ENCODE results near the gene FAM89B.

FAM89B gene

DNA sequence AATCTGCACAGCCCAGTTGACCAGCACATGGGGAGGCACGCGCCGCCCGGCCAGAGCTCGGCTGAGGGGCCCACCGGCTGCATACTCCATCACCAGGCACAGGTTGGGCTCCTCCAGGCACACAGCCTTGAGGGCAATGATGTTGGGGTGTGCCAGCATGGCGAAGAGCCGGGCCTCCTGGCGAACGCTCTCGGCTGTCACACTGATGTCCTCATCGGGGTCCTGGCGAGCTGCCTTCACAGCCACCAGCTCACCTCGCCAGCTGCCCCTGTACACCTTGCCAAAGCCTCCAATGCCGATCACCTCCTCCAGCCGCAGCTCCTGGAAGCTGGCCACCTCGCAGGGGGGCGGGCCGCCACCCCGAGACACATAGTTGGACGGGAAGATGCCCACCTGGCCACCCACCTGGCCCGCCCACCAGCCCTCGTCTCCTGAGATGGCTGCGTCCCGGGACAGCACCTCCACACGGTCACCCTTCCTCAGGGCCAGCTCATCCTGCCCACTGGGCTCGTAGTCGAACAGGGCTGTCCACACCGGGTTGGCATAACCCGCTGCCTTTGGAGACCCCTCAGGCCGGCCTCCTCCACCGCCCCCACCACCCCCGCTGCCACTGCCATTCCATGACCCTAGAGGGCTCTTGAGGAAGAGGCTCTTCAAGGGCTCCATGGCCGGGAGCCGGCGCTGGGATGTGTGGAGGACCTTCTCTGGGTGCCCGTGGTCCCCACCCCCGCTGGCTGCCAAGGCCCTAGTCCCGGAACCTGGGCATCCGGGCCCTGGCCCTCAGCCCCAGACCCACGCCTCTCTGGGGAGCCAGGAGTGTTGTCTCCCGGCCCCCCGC, 41.0 kb downstream of the FAM89B start:
- DNase-seq: no peak

DNA sequence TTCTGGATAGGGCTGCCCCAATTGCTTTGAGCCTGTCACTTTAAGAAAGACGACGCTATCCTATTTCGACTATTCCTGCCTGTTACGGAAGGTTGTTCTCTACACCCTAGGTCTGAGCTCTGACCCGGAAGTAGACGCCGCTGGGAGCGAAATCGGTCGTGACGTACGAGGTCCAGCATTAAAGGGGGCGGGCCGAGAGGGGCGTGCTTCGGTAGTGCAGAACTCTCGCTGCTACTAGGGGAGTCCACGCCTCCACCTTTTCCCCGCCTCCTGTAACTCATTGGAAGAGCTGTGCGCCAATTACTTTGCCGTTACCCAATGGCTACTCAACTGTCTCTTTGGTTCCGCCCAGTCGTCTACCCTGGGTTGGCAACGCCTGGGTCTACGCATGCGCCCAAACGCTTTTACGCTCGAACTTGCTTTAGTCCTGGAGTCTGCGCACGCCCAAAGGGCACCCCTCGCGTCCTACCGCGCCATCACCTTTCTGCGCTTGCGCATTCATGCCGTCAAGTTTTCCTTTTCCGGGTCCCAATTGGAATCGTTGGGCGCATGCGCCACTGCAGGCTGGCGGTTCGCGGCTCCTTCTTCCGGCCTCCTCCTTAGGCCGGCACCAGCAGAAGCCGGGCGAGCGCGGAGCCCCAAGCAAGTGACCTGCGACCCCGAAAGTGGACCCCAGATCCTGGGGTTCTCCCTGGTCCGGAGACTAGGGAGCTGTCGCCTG, 43.1 kb downstream of the FAM89B start, which contains the start of gene PCNX3:
TSS of gene PCNX3 (plus strand) at position 548 of the 721 bp plus-strand sequence. CDS start 536 bp downstream, outside the sequence.
- DNase-seq: peak; percentile 100

DNA sequence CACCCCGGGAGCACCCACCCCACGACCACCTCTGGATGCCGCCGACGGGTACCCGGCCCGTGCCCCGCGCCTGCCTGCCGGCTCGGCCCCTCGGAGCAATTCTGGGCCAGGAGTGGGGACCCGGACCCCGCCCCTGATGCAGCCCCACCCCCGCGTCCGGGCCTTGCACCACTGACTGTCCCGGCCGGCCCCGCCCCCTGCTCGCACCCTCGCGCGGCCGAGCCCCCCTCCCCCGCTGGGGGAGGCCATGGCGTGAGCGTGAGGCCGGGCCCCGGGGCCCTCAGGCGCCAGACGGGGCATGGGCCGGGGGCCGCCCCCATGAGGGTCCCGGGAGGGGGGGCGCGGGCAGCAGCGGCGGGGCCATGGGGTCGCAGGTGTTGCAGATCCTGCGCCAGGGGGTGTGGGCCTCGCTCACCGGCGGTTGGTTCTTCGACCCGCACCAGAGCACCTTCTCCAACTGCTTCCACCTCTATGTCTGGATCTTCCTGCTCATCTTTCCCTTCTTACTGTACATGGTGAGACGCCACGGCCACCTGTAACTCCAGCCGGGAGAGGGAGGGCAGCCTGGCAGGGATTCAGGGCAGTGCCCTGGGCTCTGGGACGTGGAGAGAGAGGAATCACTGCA, 43.7 kb downstream of the FAM89B start:
- DNase-seq: no peak

DNA sequence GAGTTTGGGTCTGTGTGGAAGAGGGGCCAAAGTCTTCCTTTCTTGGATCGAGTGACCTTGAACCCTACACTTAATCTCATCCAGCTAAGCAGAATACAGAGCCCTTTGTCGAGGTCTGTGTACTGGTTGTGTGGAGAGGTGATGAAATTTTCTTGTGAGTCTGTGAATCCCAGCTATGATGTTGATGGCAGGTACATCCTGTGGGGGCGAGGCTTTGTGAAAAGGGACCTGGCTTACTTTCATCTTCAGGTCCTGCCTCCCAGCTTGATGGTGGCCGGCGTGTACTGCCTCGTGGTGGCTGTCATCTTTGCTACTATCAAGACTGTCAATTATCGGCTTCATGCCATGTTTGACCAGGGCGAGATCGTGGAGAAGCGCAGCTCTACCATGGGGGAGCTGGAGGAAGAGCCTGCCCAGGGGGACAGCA, 44.2 kb downstream of the FAM89B start:
- DNase-seq: no peak

DNA sequence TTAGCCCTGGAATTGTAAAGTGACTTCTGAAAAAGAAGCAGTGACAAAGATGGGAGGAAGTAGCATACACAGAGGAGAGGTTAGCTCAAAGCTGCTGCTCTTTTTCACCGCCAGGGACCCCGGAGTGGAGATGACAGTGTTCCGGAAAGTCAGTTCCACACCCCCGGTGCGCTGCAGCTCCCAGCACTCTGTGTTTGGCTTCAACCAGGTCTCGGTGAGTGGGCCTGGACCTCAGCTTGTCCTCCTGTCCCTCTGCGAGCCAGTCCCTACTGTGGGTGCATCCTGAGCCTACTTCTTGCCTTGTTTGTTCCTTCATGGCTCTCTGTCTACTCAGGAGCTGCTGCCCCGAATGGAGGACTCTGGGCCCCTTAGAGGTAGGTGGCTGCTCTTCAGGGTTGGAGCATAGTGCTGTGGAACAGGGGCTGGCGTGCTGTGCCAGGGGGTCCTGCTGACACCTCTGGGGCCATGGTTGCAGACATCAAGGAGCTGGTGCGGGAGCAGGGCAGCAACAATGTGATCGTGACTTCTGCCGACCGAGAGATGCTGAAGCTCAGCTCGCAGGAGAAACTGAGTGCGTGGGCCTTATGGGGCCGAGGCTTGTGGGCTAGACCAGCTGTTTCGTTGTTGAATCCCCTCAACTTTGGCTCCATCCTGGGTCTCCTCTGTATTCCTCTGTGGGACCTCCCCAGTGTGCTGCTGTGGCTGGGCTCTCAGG, 45.0 kb downstream of the FAM89B start:
- no peak for DNase-seq

DNA sequence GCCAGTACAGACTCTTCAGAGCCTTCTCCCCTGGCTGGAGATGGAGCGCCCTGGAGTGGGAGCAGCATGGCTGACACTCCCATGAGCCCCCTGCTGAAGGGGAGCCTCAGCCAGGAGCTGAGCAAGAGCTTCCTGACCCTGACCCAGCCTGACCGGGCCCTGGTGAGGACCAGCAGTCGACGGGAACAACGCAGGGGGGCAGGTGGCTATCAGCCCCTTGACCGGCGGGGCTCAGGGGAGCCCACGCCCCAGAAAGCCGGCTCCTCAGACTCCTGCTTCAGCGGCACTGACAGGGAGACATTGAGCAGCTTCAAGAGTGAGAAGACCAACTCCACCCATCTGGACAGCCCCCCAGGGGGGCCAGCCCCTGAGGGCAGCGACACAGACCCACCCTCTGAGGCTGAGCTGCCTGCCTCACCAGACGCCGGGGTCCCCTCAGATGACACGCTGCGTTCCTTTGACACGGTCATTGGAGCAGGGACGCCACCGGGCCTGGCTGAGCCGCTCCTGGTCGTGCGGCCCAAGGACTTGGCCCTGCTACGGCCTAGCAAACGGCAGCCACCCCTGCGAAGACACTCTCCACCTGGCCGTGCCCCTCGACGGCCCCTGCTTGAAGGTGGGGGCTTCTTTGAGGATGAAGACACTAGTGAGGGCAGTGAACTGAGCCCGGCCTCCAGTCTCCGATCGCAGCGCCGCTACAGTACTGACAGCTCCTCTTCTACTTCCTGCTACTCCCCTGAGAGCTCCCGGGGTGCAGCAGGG, 45.8 kb downstream of the FAM89B start:
- no peak for DNase-seq

DNA sequence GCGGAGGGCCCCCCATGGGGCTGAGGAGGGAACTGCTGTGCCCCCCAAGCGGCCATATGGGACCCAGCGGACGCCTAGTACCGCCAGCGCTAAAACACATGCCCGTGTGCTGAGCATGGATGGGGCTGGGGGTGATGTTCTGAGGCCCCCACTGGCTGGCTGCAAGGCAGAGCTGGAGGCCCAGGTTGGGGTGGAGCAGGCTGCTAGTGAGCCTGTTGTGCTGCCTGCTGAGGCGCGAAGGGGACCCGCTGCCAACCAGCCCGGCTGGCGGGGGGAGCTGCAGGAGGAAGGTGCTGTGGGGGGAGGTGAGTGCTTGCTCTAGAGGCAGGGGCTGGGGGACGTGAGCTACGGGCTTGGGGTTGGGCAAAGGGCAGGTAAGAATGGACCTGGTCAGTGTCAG, 46.4 kb downstream of the FAM89B start:
- no peak for DNase-seq

DNA sequence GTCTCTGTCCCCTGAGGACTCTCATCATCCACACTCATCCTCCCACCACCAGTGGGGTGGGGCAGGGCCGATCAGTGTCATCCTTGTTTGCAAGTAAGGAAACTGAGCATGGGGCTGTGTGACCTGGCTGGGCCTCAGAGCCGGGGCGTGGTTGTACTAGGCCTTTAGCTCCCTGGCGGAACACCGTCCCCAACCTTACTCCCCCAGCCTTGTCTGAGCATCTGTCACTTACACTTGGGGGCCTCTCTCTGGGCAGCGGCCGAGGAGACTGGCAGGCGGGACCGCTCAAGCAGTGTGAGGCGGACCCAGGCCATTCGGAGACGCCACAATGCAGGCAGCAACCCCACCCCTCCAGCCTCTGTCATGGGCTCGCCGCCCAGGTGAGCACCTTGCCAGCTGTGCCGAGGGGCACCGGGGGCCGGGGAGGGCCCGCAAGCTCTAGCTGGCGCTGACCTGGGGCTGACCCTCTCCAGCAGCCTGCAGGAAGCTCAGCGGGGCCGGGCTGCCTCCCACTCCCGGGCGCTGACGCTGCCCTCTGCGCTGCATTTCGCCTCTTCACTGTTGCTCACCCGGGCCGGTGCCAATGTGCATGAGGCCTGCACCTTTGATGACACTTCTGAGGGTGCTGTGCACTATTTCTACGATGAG, 47.1 kb downstream of the FAM89B start:
- DNase-seq: no peak

DNA sequence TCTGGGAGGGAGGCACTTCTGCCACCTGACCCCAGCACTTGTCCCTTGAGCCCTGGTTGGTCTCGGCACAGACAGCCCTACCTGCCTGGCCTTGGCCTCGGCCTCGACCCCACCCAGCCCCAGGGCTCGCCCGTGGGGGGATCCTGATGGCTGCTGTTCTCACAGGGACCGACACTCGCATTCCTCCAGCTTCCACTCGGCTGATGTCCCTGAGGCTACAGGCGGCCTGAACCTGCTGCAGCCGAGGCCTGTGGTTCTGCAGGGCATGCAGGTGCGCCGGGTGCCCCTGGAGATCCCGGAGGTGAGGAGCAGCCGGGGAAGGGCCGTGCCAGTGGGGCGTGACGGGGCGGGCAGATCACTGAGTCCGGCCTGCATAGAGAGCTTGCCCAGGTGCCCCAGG, 48.3 kb downstream of the FAM89B start:
- no peak for DNase-seq

DNA sequence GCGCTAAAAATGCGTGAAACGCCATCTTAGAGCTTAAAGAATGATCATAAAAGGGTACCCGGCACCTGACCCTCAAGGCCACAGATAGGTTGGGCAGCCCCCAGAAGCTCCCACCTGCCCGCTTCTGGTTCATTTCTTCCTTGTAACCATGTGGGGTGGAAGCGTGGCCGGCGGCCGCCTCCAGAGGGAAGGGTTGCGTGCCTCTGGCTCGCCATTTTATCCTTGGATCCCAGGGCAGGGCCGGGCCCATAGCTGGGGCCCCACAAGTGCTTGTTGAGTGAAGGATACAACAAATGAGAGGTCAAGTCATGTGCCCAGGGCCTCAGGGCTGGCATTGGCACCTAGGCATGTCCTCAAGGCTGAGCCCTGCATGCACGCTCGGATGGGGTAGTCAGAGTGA, 49.1 kb downstream of the FAM89B start:
- no peak for DNase-seq

DNA sequence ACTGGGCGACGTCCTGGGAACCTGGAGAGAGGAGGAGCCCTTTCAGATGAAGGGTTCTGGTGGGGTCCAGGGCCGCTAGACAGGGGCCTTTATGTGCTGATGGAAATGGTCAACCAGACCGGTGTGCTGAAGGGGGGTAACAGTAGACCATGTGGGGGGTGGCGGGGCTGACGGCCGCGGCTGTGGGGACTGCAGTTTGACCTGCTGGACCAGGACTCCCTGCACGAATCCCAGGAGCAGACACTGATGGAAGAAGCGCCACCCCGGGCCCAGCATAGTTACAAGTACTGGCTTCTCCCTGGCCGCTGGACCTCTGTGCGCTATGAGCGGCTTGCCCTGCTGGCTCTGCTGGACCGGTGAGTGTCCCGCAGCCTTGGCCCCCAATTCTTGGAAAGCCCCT, 49.7 kb downstream of the FAM89B start:
- DNase-seq: no peak

DNA sequence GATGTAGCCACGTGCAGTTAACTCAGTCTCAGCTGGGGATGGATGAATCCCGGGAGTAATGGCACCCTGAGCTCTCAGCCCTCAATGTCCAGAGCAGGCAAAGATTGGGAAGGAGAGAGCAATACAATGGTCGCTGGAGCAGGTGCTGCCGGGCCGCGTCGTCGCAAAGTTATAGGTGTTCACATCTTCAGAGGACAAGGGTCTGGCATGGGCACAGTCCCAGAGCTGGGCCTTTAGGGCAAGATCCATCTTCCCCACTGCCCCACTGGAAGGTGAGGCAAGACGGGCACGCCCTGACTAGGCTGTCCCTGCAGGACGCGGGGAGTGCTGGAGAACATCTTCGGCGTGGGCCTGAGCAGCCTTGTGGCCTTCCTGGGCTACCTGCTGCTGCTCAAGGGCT, 50.8 kb downstream of the FAM89B start:
- no peak for DNase-seq

Data from femur (tissue), 1 donor.